ENCODE measurements around the gene BCR. TPM values are rescaled to one million over a fixed set of nuclear protein-coding genes. Genes with fewer than 3 reads are reported as not detected.

The BCR gene
- total RNA-seq, 1 donor from 2014 or later: 45.1 TPM

DNA sequence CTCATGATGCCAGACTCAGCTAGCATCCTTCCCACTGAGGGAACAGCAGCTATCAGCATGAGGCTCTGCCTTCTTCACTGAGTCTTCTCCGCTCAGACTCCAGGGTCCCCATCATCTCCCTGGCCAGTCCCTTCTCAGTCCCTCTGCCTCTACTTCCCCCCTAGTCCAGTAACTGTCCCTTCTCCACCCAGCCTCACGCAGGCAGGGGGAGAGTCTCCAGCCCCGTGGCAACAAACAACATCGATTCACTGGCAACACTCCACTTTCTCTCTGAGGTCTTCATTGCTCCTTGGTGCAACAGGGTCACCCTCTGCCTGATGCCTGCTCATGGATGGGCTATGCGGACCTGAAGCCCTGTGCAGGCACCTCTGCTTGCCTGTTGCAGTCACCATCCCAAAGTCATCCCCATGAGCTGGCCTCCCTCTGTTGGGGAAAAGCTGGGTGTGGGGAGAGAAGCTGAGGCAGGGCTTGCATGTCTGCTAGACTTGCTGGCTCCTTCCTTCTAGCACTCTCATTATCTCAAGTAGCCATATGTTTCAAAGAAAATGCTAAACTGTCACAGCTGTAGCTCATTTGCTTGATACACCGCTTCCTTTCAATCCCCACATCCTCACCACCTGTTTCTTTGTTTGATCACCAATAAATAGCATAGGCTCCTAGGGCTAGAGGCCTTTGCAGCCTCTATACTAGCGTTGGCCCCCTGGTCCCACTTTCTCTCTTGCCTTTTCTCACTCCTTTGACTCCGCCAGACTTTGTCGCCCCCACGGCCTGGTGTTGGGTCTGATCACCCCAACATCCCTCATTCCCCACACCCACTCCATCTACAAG, 4.3 kb upstream of the BCR start:
- H3K36me3 Mint-ChIP-seq (ENCODE audit: low read depth): no peaks in the 10 kb centered on the region
- DNase-seq: no peak
- H3K27ac Mint-ChIP-seq: peak overlapping the region; percentile 30
- no peaks in the 10 kb centered on the region for H3K9me3 Mint-ChIP-seq
- peaks cover 34% of the 10 kb centered on the region for H3K4me1 Mint-ChIP-seq
- no peaks in the 10 kb centered on the region for H3K27me3 Mint-ChIP-seq
- intact Hi-C loops (cut with micrococcal nuclease): loop anchor here (5.0 kb wide), 1 partner anchor 211 kb away; no protein-coding TSS in a partner anchor
- H3K4me3 Mint-ChIP-seq: no peak overlapping the region

DNA sequence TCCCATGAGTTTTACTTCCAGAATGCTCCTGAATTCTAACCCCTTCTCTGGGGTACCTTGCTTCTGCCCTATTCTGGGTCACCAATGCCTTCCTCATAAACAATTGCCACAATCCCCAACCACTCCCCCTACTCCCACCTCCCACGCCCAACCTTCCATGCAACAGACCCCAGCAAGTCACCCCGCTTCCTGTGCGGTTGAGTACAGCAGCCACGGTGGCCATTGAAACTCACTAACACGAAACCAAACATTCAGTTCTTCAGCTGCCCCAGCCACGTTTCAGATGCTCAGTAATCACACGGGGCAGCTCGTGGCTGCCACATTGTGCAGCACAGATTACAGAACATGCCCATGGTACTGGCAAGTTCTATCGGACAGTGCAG, 3.7 kb upstream of the BCR start:
- Mint-ChIP-seq H3K27ac (no peak overlapping the region), H3K9me3 (no peaks in the 10 kb centered on the region), H3K4me1 (peaks cover 34% of the 10 kb centered on the region)

DNA sequence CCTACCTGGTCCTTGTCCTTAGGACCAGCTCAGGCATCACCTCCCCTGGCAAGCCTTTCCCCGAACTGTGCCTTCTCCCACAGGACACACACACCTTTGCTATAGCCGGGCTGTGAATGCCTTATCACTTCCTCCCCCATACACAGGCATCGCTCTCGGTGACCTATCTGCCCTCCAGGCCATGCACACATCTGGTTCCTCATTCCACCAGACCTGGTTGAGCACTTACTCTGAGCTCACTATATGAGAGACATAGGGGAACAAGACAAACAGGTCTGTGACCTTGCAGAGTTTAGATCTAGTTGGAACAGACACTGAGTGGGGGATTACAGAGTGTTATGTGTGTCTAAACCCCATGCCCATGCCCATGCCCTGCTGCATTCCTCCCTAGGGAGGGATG, 3.1 kb upstream of the BCR start:
- peaks cover 38% of the 10 kb centered on the region for H3K4me1 Mint-ChIP-seq
- intact Hi-C loops (cut with micrococcal nuclease): loop anchor here (5.0 kb wide), 1 partner anchor 210 kb away; no protein-coding TSS in a partner anchor

More for the DNA sequence above, 3.7 kb upstream of the BCR start:
- Mint-ChIP-seq H3K27me3 (no peaks in the 10 kb centered on the region), H3K36me3 (ENCODE audit: low read depth) (no peaks in the 10 kb centered on the region), H3K4me3 (no peak overlapping the region)
- intact Hi-C loops (cut with micrococcal nuclease): loop anchor here (5.0 kb wide), 1 partner anchor 211 kb away; no protein-coding TSS in a partner anchor
- no peak for DNase-seq

GRCh38 chr22:23178512-23179254, 1.6 kb upstream of the BCR start:
- Mint-ChIP-seq H3K36me3 (ENCODE audit: low read depth) (peaks cover 18% of the 10 kb centered on the region), H3K9me3 (no peaks in the 10 kb centered on the region), H3K4me1 (peaks cover 53% of the 10 kb centered on the region), H3K4me3 (peak overlapping the region; percentile 54), H3K27ac (peak overlapping the region; percentile 51), H3K27me3 (no peaks in the 10 kb centered on the region)
- intact Hi-C loops (cut with micrococcal nuclease): loop anchor here (1.0 to 5.0 kb wide), 2 partner anchors 103 to 209 kb away; no protein-coding TSS in a partner anchor
- peak; percentile 89 for DNase-seq

More for the DNA sequence above, 3.1 kb upstream of the BCR start:
- no peak for DNase-seq
- Mint-ChIP-seq H3K36me3 (ENCODE audit: low read depth) (peaks cover 4% of the 10 kb centered on the region), H3K27me3 (no peaks in the 10 kb centered on the region), H3K9me3 (no peaks in the 10 kb centered on the region), H3K27ac (no peak overlapping the region), H3K4me3 (no peak overlapping the region)

DNA sequence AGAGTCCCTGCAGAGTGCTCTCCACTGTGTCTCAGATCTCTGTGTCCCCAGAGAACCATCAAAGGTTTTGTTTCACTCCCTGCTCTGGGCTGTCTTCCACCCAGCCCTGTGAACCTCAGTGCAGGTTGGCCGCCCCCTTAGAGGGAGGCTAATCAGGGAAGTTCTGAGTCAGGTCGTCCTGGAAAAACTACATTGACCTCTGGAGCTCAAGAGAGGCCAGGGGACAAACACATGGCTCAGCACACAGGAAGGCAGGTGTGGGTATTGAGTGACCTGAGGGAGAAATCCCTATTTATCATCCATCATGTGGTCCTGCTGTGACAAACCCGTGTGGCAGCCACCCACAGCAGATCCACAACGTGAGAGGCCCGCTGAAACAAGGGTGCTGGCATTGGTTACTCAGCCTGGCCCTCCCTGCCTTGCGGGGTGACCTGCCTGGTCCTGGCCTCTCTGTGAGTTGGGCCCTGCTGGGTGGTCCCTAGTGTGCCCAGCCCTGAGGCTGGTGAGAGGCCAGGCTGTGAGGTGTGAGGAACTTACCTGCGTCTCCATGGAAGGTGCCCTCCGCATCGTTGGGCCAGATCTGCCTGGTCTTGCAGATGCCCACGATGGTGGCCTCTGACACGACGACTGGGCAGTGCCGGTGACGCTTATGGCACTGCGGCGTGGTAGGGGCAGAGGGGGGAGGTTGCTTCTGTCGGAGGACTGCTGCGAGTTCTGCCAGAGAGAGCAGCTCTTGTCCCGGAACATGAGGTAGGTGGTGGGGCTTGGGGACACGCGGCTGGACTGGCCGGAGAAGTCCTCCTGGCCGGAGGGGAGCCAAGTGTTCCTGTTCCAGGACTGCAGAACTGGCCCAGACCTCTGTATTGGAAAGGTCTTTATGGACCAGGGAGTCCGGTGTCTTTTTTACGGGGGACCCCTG, 669 bp upstream of the BCR start:
- H3K4me1 Mint-ChIP-seq: peaks cover 57% of the 10 kb centered on the region
- peak; percentile 67 for DNase-seq
- H3K36me3 Mint-ChIP-seq (ENCODE audit: low read depth): peaks cover 21% of the 10 kb centered on the region
- peak overlapping the region; percentile 82 for H3K4me3 Mint-ChIP-seq
- H3K9me3 Mint-ChIP-seq: no peaks in the 10 kb centered on the region
- no peaks in the 10 kb centered on the region for H3K27me3 Mint-ChIP-seq
- peak overlapping the region; percentile 79 for H3K27ac Mint-ChIP-seq
- intact Hi-C loops (cut with micrococcal nuclease): loop anchor here (5.0 kb wide), 1 partner anchor 208 kb away; no protein-coding TSS in a partner anchor

- DNase-seq: peak; percentile 82
- H3K9me3 Mint-ChIP-seq: no peaks in the 10 kb centered on the region
- H3K27ac Mint-ChIP-seq: peak overlapping the region; percentile 93
- H3K36me3 Mint-ChIP-seq (ENCODE audit: low read depth): peaks cover 26% of the 10 kb centered on the region
- peaks cover 60% of the 10 kb centered on the region for H3K4me1 Mint-ChIP-seq
- H3K27me3 Mint-ChIP-seq: no peaks in the 10 kb centered on the region
- intact Hi-C loops (cut with micrococcal nuclease): no loop called here
- H3K4me3 Mint-ChIP-seq: peak overlapping the region; percentile 88
Observed at GRCh38 chr22:23180893-23181720, 798 bp downstream of the BCR start.

- DNase-seq: peak; percentile 70
- H3K36me3 Mint-ChIP-seq (ENCODE audit: low read depth): peaks cover 30% of the 10 kb centered on the region
- no peaks in the 10 kb centered on the region for H3K27me3 Mint-ChIP-seq
- H3K4me1 Mint-ChIP-seq: peaks cover 58% of the 10 kb centered on the region
- H3K27ac Mint-ChIP-seq: peak overlapping the region; percentile 93
- intact Hi-C loops (cut with micrococcal nuclease): loop anchor here (1.0 kb wide), 3 partner anchors 34 to 59 kb away; no protein-coding TSS in a partner anchor
- peak overlapping the region; percentile 88 for H3K4me3 Mint-ChIP-seq
- peaks cover 4% of the 10 kb centered on the region for H3K9me3 Mint-ChIP-seq
Observed at GRCh38 chr22:23181721-23182308, 1.5 kb downstream of the BCR start.

GRCh38 chr22:23182309-23183060, 2.2 kb downstream of the BCR start:
- H3K4me1 Mint-ChIP-seq: peaks cover 55% of the 10 kb centered on the region
- H3K4me3 Mint-ChIP-seq: peak overlapping the region; percentile 88
- peak overlapping the region; percentile 93 for H3K27ac Mint-ChIP-seq
- intact Hi-C loops (cut with micrococcal nuclease): loop anchor here (1.0 kb wide), 3 partner anchors 34 to 59 kb away; no protein-coding TSS in a partner anchor
- peak; percentile 84 for DNase-seq
- H3K36me3 Mint-ChIP-seq (ENCODE audit: low read depth): peaks cover 32% of the 10 kb centered on the region
- H3K9me3 Mint-ChIP-seq: peaks cover 4% of the 10 kb centered on the region
- no peaks in the 10 kb centered on the region for H3K27me3 Mint-ChIP-seq

DNA sequence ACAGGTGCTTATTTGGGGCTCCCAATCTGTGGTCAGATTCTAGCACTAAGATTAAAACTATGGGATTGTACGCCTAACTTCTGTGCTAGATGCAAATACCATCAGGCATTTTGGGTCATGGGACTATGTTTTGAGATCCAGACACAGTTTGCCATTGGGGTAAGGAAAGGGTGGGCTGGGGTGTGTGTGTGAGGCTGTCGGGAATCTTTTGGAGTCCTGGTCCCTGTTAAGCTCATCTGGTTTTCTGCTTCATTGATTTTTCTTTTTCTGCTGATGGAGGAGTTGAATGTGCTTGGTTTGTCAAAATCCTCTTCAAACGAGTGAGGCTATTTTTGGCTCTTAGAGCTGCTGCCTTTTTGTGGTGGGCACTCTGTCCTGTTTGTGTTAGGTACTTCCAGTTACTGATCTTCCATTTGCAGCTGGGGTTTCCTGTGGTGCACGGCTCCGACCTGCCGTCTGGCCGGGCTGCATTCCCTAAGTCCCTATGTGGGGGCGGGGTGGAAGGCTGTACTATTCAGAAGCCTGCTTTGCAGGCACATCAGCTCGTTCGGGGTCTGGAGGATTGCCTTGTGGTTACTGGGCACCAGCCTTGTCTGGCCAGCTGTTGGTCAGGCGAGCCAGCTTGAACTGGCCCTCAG, 2.9 kb downstream of the BCR start:
- Mint-ChIP-seq H3K27me3 (no peaks in the 10 kb centered on the region), H3K27ac (peak overlapping the region; percentile 93), H3K36me3 (ENCODE audit: low read depth) (peaks cover 37% of the 10 kb centered on the region), H3K4me3 (peak overlapping the region; percentile 88), H3K9me3 (peaks cover 4% of the 10 kb centered on the region), H3K4me1 (peaks cover 59% of the 10 kb centered on the region)
- intact Hi-C loops (cut with micrococcal nuclease): no loop called here
- peak; percentile 68 for DNase-seq

DNA sequence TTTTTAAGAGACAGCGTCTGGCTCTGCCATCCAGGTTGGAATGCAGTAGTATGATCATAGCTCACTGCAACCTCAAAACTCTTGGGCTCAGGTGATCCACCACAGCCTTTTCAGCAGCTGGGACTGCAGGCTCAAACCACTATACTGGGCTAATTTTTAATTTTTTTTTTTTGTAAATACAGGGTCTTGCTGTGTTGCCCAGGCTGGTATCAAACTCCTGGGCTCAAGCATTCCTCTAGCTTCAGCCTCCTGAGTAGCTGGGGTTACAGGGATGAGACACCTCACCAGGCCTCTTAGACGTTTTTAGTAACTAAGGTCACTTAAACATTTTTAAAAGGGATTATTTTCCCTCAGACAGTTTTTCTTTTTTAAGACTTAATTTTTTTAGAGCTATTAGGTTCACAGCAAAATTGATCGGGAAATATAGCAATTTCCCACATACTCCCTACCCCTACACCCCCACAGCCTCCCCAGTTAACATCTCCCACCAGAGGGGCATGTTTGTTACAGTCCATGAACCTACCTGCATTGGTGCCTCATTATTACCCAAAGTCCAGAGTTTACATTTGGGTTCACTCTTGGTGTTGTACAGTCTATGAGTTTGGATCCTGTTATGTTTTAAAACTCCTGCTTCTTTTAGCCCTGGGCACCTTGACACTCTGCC, 3.9 kb downstream of the BCR start:
- peaks cover 4% of the 10 kb centered on the region for H3K9me3 Mint-ChIP-seq
- H3K36me3 Mint-ChIP-seq (ENCODE audit: low read depth): peaks cover 40% of the 10 kb centered on the region
- peak overlapping the region; percentile 85 for H3K27ac Mint-ChIP-seq
- peaks cover 53% of the 10 kb centered on the region for H3K4me1 Mint-ChIP-seq
- no peak for DNase-seq
- no peaks in the 10 kb centered on the region for H3K27me3 Mint-ChIP-seq
- H3K4me3 Mint-ChIP-seq: peak overlapping the region; percentile 88
- intact Hi-C loops (cut with micrococcal nuclease): no loop called here

- intact Hi-C loops (cut with micrococcal nuclease): no loop called here
- peak overlapping the region; percentile 85 for H3K27ac Mint-ChIP-seq
- peak overlapping the region; percentile 88 for H3K4me3 Mint-ChIP-seq
Observed at GRCh38 chr22:23184764-23185113, 4.4 kb downstream of the BCR start.

More at GRCh38 chr22:23184764-23185113, 4.4 kb downstream of the BCR start:
- Mint-ChIP-seq H3K36me3 (ENCODE audit: low read depth) (peaks cover 41% of the 10 kb centered on the region), H3K27me3 (no peaks in the 10 kb centered on the region), H3K9me3 (peaks cover 4% of the 10 kb centered on the region), H3K4me1 (peaks cover 50% of the 10 kb centered on the region)
- DNase-seq: no peak

Measured in activated CD4-positive, alpha-beta T cell treated with anti-CD3 and anti-CD28 coated beads, Interleukin-2, amount 10 ng/mL, durations not matched to agents 24 days and 14 days (primary cell).